PC-9 (cell line): ENCODE measurements around the gene ZNF474.

Experiments used
- CTCF ChIP-seq: fragments of 200-600 bp; sonication (generic); conservative IDR thresholded peaks from 2 replicates; pipeline ENCODE4 v1.6.1; 2017; ENCODE audit warnings: mixed run types, antibody characterized with exemption, mild to moderate bottlenecking, moderate library complexity
- EZH2 ChIP-seq: fragments of 200-600 bp; sonication (generic); IDR thresholded peaks from 2 replicates; pipeline ENCODE4 v1.8.0; 2017; ENCODE audit warnings: antibody characterized with exemption, low read depth

GRCh38 chr5:122137702-122138101, 8.4 kb downstream of the ZNF474 start:
- TF ChIP-seq CTCF = no peak
- TF ChIP-seq EZH2 = no peak
